Kidney epithelial cell (primary cell): ENCODE data around the gene LGALS3. TPM values are rescaled to one million over a fixed set of nuclear protein-coding genes. Genes with fewer than 3 reads are reported as not detected.

Experiments used
- DNase-seq: peaks from one replicate; pipeline ENCODE4 v3.0.0-alpha.2; 2010; ENCODE audit warnings: low read depth
- H3K27me3 ChIP-seq: 2 replicates; pipeline ENCODE4 v1.6.0; 2011; ENCODE audit warnings: low read length; ENCODE audit not compliant: control insufficient read depth, insufficient read depth
- H3K36me3 ChIP-seq: 2 replicates; pipeline ENCODE4 v1.5.1; 2011; ENCODE audit warnings: low read length; ENCODE audit not compliant: control insufficient read depth, insufficient read depth
- H3K4me3 ChIP-seq: 2 replicates; pipeline ENCODE4 v1.5.1; 2011; ENCODE audit warnings: low read depth, mild to moderate bottlenecking, control low read depth, low read length
- total RNA-seq: library from RNA; depleted of rRNA; stranded (reverse); fragments of >200 nt; gene quantifications from 2 replicates; pipeline ENCODE4 v1.2.3, GENCODE V29; 2015
- TF ChIP-seq, protein P1 (sequence below): IDR thresholded peaks from 2 replicates; pipeline ENCODE4 v1.5.1; 2011; ENCODE audit warnings: mild to moderate bottlenecking, moderate library complexity, low read length, control low read depth, inconsistent platforms; ENCODE audit not compliant: insufficient read depth, poor library complexity, severe bottlenecking

The LGALS3 gene
- total RNA-seq, 1 donor from 2014 or later, result 114 TPM

DNA sequence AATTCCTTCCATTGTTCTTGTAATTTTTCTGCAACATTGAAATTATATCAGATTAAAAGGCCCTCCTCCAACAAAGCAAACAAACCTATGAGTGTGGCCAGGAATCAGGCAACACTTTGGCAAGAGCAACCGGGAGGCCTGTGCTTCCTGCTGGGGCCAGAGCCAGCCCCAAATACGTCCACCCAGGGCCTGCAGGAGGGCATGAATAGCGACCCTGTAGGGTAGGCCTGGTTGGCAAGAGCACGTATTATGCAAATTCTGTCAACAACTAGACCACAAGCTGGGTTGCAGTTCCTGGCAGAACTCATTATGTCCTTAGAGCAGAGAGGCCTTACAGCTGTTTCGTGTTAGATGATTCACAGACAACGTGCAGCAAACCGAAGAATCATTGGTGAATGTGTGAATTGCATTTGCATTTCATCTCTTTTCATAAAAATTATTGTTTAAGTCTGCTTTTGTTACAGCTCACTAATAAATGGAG, 26.9 kb upstream of the LGALS3 start:
- peak; percentile 55 for DNase-seq
- H3K4me3 ChIP-seq, result no peak overlapping the region
- TF ChIP-seq, protein P1, sequence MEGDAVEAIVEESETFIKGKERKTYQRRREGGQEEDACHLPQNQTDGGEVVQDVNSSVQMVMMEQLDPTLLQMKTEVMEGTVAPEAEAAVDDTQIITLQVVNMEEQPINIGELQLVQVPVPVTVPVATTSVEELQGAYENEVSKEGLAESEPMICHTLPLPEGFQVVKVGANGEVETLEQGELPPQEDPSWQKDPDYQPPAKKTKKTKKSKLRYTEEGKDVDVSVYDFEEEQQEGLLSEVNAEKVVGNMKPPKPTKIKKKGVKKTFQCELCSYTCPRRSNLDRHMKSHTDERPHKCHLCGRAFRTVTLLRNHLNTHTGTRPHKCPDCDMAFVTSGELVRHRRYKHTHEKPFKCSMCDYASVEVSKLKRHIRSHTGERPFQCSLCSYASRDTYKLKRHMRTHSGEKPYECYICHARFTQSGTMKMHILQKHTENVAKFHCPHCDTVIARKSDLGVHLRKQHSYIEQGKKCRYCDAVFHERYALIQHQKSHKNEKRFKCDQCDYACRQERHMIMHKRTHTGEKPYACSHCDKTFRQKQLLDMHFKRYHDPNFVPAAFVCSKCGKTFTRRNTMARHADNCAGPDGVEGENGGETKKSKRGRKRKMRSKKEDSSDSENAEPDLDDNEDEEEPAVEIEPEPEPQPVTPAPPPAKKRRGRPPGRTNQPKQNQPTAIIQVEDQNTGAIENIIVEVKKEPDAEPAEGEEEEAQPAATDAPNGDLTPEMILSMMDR, result no peak

DNA sequence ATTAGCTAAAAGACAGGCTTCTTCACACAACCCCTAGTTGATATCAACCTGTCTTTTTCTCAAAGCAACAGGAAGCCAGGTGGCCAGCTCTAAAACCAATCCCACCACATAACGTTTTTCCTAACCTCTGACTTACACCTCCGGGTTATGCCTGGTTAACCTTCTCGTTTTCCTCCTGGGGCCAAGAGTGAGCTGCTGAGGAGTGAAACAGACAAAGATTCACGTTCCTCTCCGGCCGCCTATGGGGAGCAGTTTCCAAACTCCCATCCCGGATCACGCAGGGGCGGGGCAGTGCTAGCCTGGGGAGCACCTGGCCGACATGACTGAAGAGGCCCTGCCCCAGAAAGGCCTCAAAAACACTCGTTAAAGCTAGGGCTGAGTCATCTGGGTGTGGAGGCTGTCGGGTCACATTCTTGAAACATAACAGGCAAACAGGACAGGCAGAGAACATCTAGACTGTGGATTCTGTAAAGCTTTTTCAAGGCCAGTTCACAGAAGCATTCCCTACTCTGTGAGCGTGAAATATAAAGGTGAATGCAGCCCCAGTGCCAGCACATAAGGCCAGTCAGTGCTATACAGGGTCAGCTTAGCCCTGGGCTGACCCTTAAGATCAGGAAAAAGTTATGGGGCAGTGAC, 25.9 kb upstream of the LGALS3 start:
- no peak overlapping the region for H3K4me3 ChIP-seq
- DNase-seq, result peak; percentile 89
- H3K36me3 ChIP-seq, result no peaks in the 10 kb centered on the region
- TF ChIP-seq, protein P1, result no peak
- no peaks in the 10 kb centered on the region for H3K27me3 ChIP-seq

More for the DNA sequence above, 26.9 kb upstream of the LGALS3 start:
- Histone ChIP-seq H3K36me3 (no peaks in the 10 kb centered on the region), H3K27me3 (no peaks in the 10 kb centered on the region)

DNA sequence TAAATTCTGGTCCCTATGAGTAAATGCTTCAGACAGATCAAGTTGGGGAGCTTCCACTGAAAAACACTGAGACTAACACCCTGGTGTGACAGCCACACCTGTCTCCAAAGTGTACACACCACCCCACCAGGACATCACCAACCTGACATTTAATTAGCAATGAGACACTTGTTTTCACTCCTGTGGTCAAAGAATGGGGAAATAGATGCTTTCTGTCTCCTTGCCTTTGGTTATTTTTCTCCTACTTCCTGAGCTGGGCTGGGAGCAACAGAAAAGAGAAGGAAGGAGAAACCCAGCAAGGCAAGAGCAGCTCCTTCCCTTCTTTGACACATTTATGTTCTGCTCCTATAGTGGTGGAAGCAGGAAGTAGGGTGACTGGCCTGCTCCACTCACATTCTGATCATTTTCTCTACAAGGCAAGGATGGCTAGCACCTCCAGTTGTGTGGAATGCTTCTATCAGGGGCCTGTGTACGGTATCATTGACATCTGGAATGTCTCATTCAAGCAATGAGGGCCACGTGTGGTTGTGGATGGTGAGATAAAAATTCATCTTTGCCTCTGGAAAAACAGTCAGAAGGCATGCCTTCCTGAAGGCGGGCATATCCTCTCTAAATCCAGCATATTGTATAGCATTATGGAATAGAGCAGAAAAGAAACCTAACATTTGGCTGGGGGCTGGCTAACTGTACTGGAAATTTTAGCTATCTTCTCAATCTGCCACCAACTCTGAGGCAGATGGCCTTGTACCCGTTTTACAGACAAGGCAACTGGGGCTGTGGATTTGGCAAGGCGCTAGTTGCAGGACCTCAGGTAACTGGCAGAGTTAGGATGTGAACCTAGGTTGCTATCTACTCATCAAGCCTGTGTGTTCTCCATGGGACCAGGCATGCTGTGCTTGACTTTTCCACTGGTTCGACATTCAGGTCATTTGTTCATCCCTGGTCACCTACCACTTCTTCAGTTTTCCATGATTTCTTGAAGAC, 24.8 kb upstream of the LGALS3 start:
- DNase-seq, result no peak
- Histone ChIP-seq H3K4me3 (no peak overlapping the region), H3K36me3 (no peaks in the 10 kb centered on the region), H3K27me3 (no peaks in the 10 kb centered on the region)
- TF ChIP-seq, protein P1, result no peak

DNA sequence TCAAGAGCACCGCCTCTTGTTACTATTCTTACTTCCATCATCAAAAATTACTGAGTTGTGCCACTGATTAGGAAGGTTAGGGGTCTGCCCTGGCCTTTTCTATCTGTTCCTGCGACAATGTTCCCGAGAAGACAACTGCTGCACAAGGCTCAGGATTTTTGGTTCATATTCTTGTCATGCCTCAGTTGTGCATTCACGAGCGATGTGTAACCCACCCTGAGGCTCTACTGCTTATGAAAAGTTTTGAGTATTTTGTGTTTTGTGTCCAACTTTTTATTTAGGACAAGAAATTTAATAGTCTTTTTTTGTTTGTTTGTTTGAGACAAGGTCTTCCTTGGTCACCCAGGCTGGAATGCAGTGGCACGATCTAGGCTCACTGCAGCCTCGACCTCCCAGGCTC, 23.1 kb upstream of the LGALS3 start:
- H3K4me3 ChIP-seq, result no peak overlapping the region

DNA sequence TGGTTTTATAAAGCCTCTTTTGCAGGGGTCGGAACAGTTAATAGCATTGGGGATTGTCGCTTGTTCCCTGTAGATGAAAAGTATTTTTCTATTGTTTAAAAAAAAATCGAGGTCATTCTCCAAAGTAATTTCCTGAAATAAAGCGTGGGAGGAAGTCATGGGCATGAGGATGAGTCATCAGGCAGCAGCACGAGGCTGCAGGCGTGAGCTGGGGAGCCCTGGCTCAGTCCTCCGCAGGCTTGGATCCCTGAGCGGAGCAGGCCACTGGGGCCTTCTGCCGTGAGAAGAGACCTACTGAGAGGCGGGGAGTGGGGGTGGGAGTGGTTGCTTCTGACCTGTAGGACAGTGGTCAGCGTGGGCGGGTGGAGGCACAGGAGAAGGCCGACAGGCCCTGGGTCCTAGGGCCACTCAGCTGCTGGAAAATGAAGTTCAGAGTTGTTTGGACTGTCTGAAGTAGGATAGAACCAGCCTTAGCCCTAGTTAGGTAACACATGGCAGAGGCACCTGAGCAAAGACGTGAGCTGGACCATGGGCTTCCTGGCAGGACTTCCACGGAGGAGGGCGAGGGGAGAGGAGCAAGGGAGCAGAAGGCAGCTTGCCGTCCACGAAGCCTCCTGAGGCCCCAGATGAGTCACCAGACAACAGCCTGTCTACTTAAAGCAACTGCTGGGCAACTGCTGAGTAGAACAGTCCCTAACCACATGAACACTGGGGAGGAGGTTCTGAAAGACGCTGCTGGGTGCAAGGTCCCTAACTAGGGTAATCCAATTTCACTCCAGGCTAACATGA, 21.1 kb upstream of the LGALS3 start:
- peak; percentile 84 for DNase-seq
- TF ChIP-seq, protein P1, result no peak
- no peak overlapping the region for H3K4me3 ChIP-seq
- H3K27me3 ChIP-seq, result no peaks in the 10 kb centered on the region
- no peaks in the 10 kb centered on the region for H3K36me3 ChIP-seq

More for the DNA sequence above, 23.1 kb upstream of the LGALS3 start:
- DNase-seq, result no peak
- Histone ChIP-seq H3K27me3 (no peaks in the 10 kb centered on the region), H3K36me3 (no peaks in the 10 kb centered on the region)
- TF ChIP-seq, protein P1, result no peak
